H1 (cell line): Measurements from ENCODE around the gene SSPN.

Source experiments
- BCL11A ChIP-seq, 2 experiments: IDR thresholded peaks; one replicate each; pipeline ENCODE4 v1.6.1; 2011; ENCODE audit warnings: low read depth in 2 of 2, low read length in 2 of 2, mild to moderate bottlenecking in 2 of 2
- BRCA1 ChIP-seq: IDR thresholded peaks from 2 replicates; pipeline ENCODE4 v1.6.1; 2012; ENCODE audit warnings: low read depth, low read length, improper control_type of control experiment
- CBX8 ChIP-seq: fragments of 300-800, 300-1000 bp; sonication (generic); IDR thresholded peaks from 2 replicates; pipeline ENCODE4 v1.7.1; 2016; ENCODE audit warnings: low read depth, low read length, borderline replicate concordance
- CREB1 ChIP-seq: IDR thresholded peaks from 2 replicates; pipeline ENCODE4 v1.6.1; 2012; ENCODE audit warnings: inconsistent platforms
- EZH2 ChIP-seq: fragments of 200-600 bp; sonication (generic); IDR thresholded peaks from 2 replicates; pipeline ENCODE4 v1.7.1; 2012; ENCODE audit warnings: low read depth, mild to moderate bottlenecking, moderate library complexity, low read length, inconsistent platforms; ENCODE audit not compliant: severe bottlenecking
- GABPA ChIP-seq: IDR thresholded peaks from 2 replicates; pipeline ENCODE4 v1.6.1; 2011; ENCODE audit warnings: mild to moderate bottlenecking, low read length, moderate library complexity, borderline replicate concordance; ENCODE audit not compliant: insufficient read depth
- GTF2F1 ChIP-seq: IDR thresholded peaks from 2 replicates; pipeline ENCODE4 v1.6.1; 2012; ENCODE audit warnings: low read depth, low read length, improper control_type of control experiment, borderline replicate concordance
- POLR2A ChIP-seq, 2 experiments: IDR thresholded peaks; 1 replicate in 1 of 2; 2 replicates in 1 of 2; pipeline ENCODE4 v1.6.1; 2011; ENCODE audit warnings: low read depth in 2 of 2, low read length in 2 of 2, mild to moderate bottlenecking in 2 of 2; ENCODE audit errors: control extremely low read depth in 1 of 2
- RXRA ChIP-seq: IDR thresholded peaks from 2 replicates; pipeline ENCODE4 v1.6.1; 2011; ENCODE audit warnings: low read depth, mild to moderate bottlenecking, low read length, moderate library complexity; ENCODE audit not compliant: insufficient read depth
- SP2 ChIP-seq: IDR thresholded peaks from 2 replicates; pipeline ENCODE4 v1.6.1; 2012; ENCODE audit warnings: mild to moderate bottlenecking, low read length, inconsistent platforms
- TAF1 ChIP-seq: IDR thresholded peaks from 2 replicates; pipeline ENCODE4 v1.6.1; 2011; ENCODE audit warnings: mild to moderate bottlenecking, low read depth, low read length
- TF ChIP-seq, protein P1 (sequence below), 3 experiments: IDR thresholded peaks; 1 replicate in 2 of 3; 2 replicates in 1 of 3; pipeline versions ENCODE4 v1.5.1 to v1.6.1; 2011; ENCODE audit warnings: low read length in 3 of 3, mild to moderate bottlenecking in 3 of 3, inconsistent platforms in 2 of 3, low read depth in 1 of 3, moderate library complexity in 1 of 3; ENCODE audit not compliant: insufficient read depth in 1 of 3; ENCODE audit errors: control extremely low read depth in 1 of 3
- TF ChIP-seq, protein P2 (sequence below): IDR thresholded peaks from 2 replicates; pipeline ENCODE4 v1.6.1; 2011; ENCODE audit warnings: low read length, improper control_type of control experiment

DNA sequence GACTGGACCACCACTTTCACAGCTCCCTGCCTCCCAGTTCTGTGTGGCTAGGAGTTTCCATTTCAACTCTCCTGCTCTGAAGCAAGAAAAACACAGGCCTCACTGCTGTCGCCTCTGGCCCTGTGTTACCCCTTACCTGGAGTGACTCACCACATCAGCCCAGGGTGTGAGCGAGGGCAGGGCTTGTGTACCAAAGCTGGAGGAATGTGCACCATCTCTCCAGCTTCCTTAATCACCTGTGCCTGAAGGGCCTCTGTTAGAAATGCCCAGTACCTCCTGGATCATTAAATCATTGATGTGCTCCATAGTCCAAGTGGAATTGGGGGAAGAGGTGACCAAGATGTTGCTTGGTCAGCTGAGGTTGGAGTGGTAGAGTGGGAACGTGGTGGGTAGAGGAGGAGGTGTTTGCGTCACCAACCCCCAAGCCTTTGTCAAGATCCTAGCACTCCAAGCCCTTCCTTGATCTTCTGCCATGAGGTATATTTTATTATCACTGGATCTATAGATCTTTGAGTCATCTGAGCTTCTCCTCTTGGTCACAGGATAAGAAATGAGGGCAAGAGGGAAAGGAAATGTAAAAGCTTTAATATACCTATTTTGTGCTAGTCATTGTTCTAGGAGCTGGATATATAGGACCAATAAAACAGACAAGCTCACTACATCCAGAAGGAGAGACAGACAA lies 51.3 kb downstream of the SSPN start:
- no peak for TF ChIP-seq GTF2F1
- TF ChIP-seq EZH2 = no peak
- no peak for TF ChIP-seq CREB1
- no peak for TF ChIP-seq BCL11A (IDR thresholded peaks at IDR 0.05; ENCODE audit: low read depth in 2 of 2, low read length in 2 of 2)
- TF ChIP-seq, protein P1, sequence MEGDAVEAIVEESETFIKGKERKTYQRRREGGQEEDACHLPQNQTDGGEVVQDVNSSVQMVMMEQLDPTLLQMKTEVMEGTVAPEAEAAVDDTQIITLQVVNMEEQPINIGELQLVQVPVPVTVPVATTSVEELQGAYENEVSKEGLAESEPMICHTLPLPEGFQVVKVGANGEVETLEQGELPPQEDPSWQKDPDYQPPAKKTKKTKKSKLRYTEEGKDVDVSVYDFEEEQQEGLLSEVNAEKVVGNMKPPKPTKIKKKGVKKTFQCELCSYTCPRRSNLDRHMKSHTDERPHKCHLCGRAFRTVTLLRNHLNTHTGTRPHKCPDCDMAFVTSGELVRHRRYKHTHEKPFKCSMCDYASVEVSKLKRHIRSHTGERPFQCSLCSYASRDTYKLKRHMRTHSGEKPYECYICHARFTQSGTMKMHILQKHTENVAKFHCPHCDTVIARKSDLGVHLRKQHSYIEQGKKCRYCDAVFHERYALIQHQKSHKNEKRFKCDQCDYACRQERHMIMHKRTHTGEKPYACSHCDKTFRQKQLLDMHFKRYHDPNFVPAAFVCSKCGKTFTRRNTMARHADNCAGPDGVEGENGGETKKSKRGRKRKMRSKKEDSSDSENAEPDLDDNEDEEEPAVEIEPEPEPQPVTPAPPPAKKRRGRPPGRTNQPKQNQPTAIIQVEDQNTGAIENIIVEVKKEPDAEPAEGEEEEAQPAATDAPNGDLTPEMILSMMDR (IDR thresholded peaks at IDR 0.05; ENCODE audit: control extremely low read depth in 1 of 3, insufficient read depth in 1 of 3, low read depth in 1 of 3, low read length in 3 of 3) = no peak
- TF ChIP-seq TAF1 = no peak
- TF ChIP-seq GABPA = no peak
- TF ChIP-seq, protein P2, sequence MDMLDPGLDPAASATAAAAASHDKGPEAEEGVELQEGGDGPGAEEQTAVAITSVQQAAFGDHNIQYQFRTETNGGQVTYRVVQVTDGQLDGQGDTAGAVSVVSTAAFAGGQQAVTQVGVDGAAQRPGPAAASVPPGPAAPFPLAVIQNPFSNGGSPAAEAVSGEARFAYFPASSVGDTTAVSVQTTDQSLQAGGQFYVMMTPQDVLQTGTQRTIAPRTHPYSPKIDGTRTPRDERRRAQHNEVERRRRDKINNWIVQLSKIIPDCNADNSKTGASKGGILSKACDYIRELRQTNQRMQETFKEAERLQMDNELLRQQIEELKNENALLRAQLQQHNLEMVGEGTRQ = no peak
- TF ChIP-seq CBX8 = no peak
- no peak for TF ChIP-seq BRCA1
- no peak for TF ChIP-seq RXRA
- TF ChIP-seq SP2 = no peak
- TF ChIP-seq POLR2A (IDR thresholded peaks at IDR 0.05; ENCODE audit: control extremely low read depth in 1 of 2, low read depth in 2 of 2, low read length in 2 of 2) = no peak
